Right atrium auricular region (tissue), 2 donors: Measurements from ENCODE around the gene BCKDHB. TPM values are rescaled to one million over a fixed set of nuclear protein-coding genes. Genes with fewer than 3 reads are reported as not detected.
"Not testable (repeated sequence)": the region's sequence is repeated elsewhere in the genome, so short reads cannot be mapped to it uniquely, and the experiment has no call there.

Source experiments
- DNase-seq: peaks from one replicate; pipeline ENCODE4 v3.0.0-alpha.2; 2019; ENCODE audit warnings: low spot score
- H3K27ac ChIP-seq, 2 donors: fragments of 200-600 bp; sonication (generic); 1 replicate in 1 of 2; 2 replicates in 1 of 2; pipeline ENCODE4 v1.5.1; 2016 to 2019
- H3K27me3 ChIP-seq, 2 donors: fragments of 200-600 bp; sonication (generic); one replicate each; pipeline versions ENCODE4 v1.5.1 to v1.6.0; 2017 to 2019
- H3K36me3 ChIP-seq: fragments of 200-600 bp; sonication (generic); one replicate; pipeline ENCODE4 v1.5.1; 2016
- H3K4me1 ChIP-seq, 2 donors: fragments of 200-600 bp; sonication (generic); one replicate each; pipeline versions ENCODE4 v1.5.1 to v1.6.0; 2017 to 2019
- H3K4me3 ChIP-seq, 2 donors: fragments of 200-600 bp; sonication (generic); 1 replicate in 1 of 2; 2 replicates in 1 of 2; pipeline ENCODE4 v1.5.1; 2017 to 2019; ENCODE audit warnings: mild to moderate bottlenecking in 1 of 2, moderate library complexity in 1 of 2
- H3K9me3 ChIP-seq, 2 donors: fragments of 200-600 bp; sonication (generic); one replicate each; pipeline ENCODE4 v1.5.1; 2019
- CTCF ChIP-seq, 2 donors: fragments of 200-600 bp; sonication (generic); IDR thresholded peaks; one replicate each; pipeline ENCODE4 v1.5.1; 2019; ENCODE audit warnings: antibody characterized with exemption in 2 of 2
- total RNA-seq, 2 donors: library from RNA; depleted of rRNA; stranded (reverse); fragments of >200 nt; gene quantifications; one replicate each; pipeline ENCODE4 v1.1.0, GENCODE V29; 2016

BCKDHB gene
- total RNA-seq, 2 donors from 2014 or later, result 8.1 to 23.3 TPM

- Histone ChIP-seq H3K27me3 (no peaks in the 10 kb centered on the region), H3K4me3 (peak overlapping the region; percentile 31 to 88), H3K4me1 (peaks cover 0 to 7% of the 10 kb centered on the region in 2 donors), H3K36me3 (no peaks in the 10 kb centered on the region), H3K9me3 (no peaks in the 10 kb centered on the region), H3K27ac (peak overlapping the region; percentile 69 to 91)
- no peak for TF ChIP-seq CTCF (IDR thresholded peaks at IDR 0.05)
- DNase-seq, result no peak
Measured at GRCh38 chr6:80105972-80106417, 476 bp upstream of the BCKDHB start.

- H3K4me1 ChIP-seq, H3K9me3 ChIP-seq, DNase-seq, H3K4me3 ChIP-seq, H3K36me3 ChIP-seq, H3K27me3 ChIP-seq, H3K27ac ChIP-seq: not testable (repeated sequence)
Measured at GRCh38 chr6:80122576-80122975, 16.1 kb downstream of the BCKDHB start.

GRCh38 chr6:80126657-80127345 is 20.3 kb downstream of the BCKDHB start:
- H3K27ac ChIP-seq, result no peak overlapping the region
- no peak for TF ChIP-seq CTCF (IDR thresholded peaks at IDR 0.05)
- H3K9me3 ChIP-seq, result no peaks in the 10 kb centered on the region
- H3K4me1 ChIP-seq, result no peaks in the 10 kb centered on the region
- no peak for DNase-seq
- H3K36me3 ChIP-seq, result no peaks in the 10 kb centered on the region
- H3K27me3 ChIP-seq, result no peaks in the 10 kb centered on the region
- H3K4me3 ChIP-seq, result no peak overlapping the region

- H3K4me3 ChIP-seq, result no peak overlapping the region
- no peak overlapping the region for H3K27ac ChIP-seq
- H3K9me3 ChIP-seq, result no peaks in the 10 kb centered on the region
- no peaks in the 10 kb centered on the region for H3K4me1 ChIP-seq
- no peaks in the 10 kb centered on the region for H3K36me3 ChIP-seq
- no peak for TF ChIP-seq CTCF (IDR thresholded peaks at IDR 0.05)
- H3K27me3 ChIP-seq, result no peaks in the 10 kb centered on the region
- no peak for DNase-seq
Measured at GRCh38 chr6:80129485-80129884, 23.0 kb downstream of the BCKDHB start.

- Histone ChIP-seq H3K36me3 (no peaks in the 10 kb centered on the region), H3K9me3 (no peaks in the 10 kb centered on the region), H3K4me1 (no peaks in the 10 kb centered on the region), H3K4me3 (no peak overlapping the region), H3K27ac (no peak overlapping the region), H3K27me3 (no peaks in the 10 kb centered on the region)
- peak; percentile 74 for DNase-seq
- TF ChIP-seq CTCF (IDR thresholded peaks at IDR 0.05), result peak in 1 of 2 donors; percentile 64
Measured at GRCh38 chr6:80133020-80133419, 26.5 kb downstream of the BCKDHB start.

GRCh38 chr6:80134065-80134464 is 27.6 kb downstream of the BCKDHB start:
- no peak for DNase-seq
- Histone ChIP-seq H3K27ac (no peak overlapping the region), H3K27me3 (no peaks in the 10 kb centered on the region), H3K4me1 (no peaks in the 10 kb centered on the region), H3K9me3 (no peaks in the 10 kb centered on the region), H3K36me3 (no peaks in the 10 kb centered on the region), H3K4me3 (no peak overlapping the region)
- TF ChIP-seq CTCF (IDR thresholded peaks at IDR 0.05), result no peak
